H1 (cell line): ENCODE results near the gene ST6GALNAC3. TPM values are rescaled to one million over a fixed set of nuclear protein-coding genes. Genes with fewer than 3 reads are reported as not detected.

Experiments used
- CTCF ChIA-PET: fragments of 300-600 bp; sonication (Branson Sonifier 250); formaldehyde crosslinking; loops from one replicate; lab custom pipeline; 2021; ENCODE audit not compliant: partially characterized antibody; lab: Charles Lee
- POLR2A ChIA-PET: fragments of 300-600 bp; sonication (Branson Sonifier 250); formaldehyde crosslinking; loops from one replicate; lab custom pipeline; 2021; ENCODE audit warnings: inconsistent platforms; ENCODE audit not compliant: partially characterized antibody; lab: Charles Lee
- DNase-seq, 2 experiments: peaks; one replicate each; pipeline versions ENCODE4 v3.0.0 to v3.0.0-alpha.2; 2010 to 2022; ENCODE audit warnings: low spot score in 2 of 2, low read depth in 1 of 2, mixed read lengths in 1 of 2
- FAIRE-seq: peaks from 2 replicates; lab custom pipeline; 2011; peaks lifted over from hg19 to GRCh38; lab: Jason Lieb, UNC
- H2AFZ ChIP-seq: 2 replicates; pipeline ENCODE4 v1.8.1; 2012; ENCODE audit warnings: low read length, inconsistent platforms
- H2AK5ac ChIP-seq: 2 replicates; pipeline ENCODE4 v1.6.1; 2013; ENCODE audit warnings: low read depth, low read length
- H2BK120ac ChIP-seq: replicated peaks from 2 replicates; pipeline ENCODE3; 2013; ENCODE audit warnings: low read depth, low read length, inconsistent platforms
- H2BK12ac ChIP-seq: 2 replicates; pipeline ENCODE4 v1.6.1; 2013; ENCODE audit warnings: low read depth, low read length
- H2BK15ac ChIP-seq: 2 replicates; pipeline ENCODE4 v1.6.1; 2013; ENCODE audit warnings: low read length
- H2BK20ac ChIP-seq: 2 replicates; pipeline ENCODE4 v1.6.1; 2013; ENCODE audit warnings: low read length
- H2BK5ac ChIP-seq: 2 replicates; pipeline ENCODE4 v1.6.1; 2013; ENCODE audit warnings: low read depth, low read length
- H3K14ac ChIP-seq: 2 replicates; pipeline ENCODE4 v1.6.1; 2013; ENCODE audit warnings: inconsistent platforms; ENCODE audit not compliant: insufficient read length
- H3K18ac ChIP-seq: 2 replicates; pipeline ENCODE4 v1.6.1; 2013; ENCODE audit warnings: low read length; ENCODE audit errors: extremely low read depth
- H3K23ac ChIP-seq: 2 replicates; pipeline ENCODE4 v1.6.1; 2013; ENCODE audit warnings: inconsistent platforms; ENCODE audit not compliant: insufficient read length
- H3K23me2 ChIP-seq: 2 replicates; pipeline ENCODE4 v1.6.1; 2013; ENCODE audit warnings: low read depth, low read length
- H3K27ac ChIP-seq: 2 replicates; pipeline ENCODE4 v1.6.1; 2011; ENCODE audit warnings: low read depth, low read length, inconsistent platforms
- H3K27me3 ChIP-seq, 4 experiments: replicated peaks in 1 of 4; 1 replicate in 1 of 4; 2 replicates in 3 of 4; pipeline versions ENCODE4 v1.6.1 to v1.8.1; 2011 to 2013; ENCODE audit warnings: low read length in 3 of 4, mild to moderate bottlenecking in 3 of 4, inconsistent platforms in 2 of 4, mixed read lengths in 2 of 4, moderate library complexity in 1 of 4; ENCODE audit not compliant: control insufficient read depth in 3 of 4, insufficient read depth in 3 of 4; ENCODE audit errors: extremely low read depth in 1 of 4
- H3K36me3 ChIP-seq, 4 experiments: 2 replicates each; pipeline versions ENCODE4 v1.6.1 to v1.8.1; 2011 to 2013; ENCODE audit warnings: mild to moderate bottlenecking in 4 of 4, low read length in 3 of 4, moderate library complexity in 2 of 4, control low read depth in 1 of 4, inconsistent platforms in 1 of 4; ENCODE audit not compliant: insufficient read depth in 4 of 4, control insufficient read depth in 2 of 4
- H3K4ac ChIP-seq: replicated peaks from 2 replicates; pipeline ENCODE3; 2013; ENCODE audit warnings: low read length, low read depth, mixed read lengths, inconsistent platforms; ENCODE audit not compliant: insufficient read length
- H3K4me1 ChIP-seq, 4 experiments: replicated peaks in 1 of 4; 1 replicate in 1 of 4; 2 replicates in 3 of 4; pipeline versions ENCODE4 v1.6.1 to v1.8.1; 2011 to 2013; ENCODE audit warnings: low read length in 3 of 4, inconsistent platforms in 2 of 4, mixed read lengths in 1 of 4; ENCODE audit not compliant: insufficient read depth in 4 of 4, control insufficient read depth in 3 of 4
- H3K4me2 ChIP-seq, 2 experiments: 2 replicates each; pipeline versions ENCODE4 v1.6.1 to v1.8.1; 2011 to 2013; ENCODE audit warnings: low read depth in 2 of 2, low read length in 2 of 2, control low read depth in 1 of 2, inconsistent platforms in 1 of 2, mild to moderate bottlenecking in 1 of 2; ENCODE audit not compliant: insufficient read depth in 1 of 2
- H3K4me3 ChIP-seq, 4 experiments: fragments of 200-600, 300-600 bp in 1 of 4; sonication (generic), shearing (Covaris generic), sonication (Bioruptor Twin) in 1 of 4; 2 replicates each; pipeline versions ENCODE4 v1.5.1 to v1.8.1; 2011 to 2016; ENCODE audit warnings: low read length in 4 of 4, low read depth in 3 of 4, control low read depth in 2 of 4, inconsistent platforms in 2 of 4, mild to moderate bottlenecking in 2 of 4, mixed read lengths in 1 of 4, moderate library complexity in 1 of 4; ENCODE audit not compliant: insufficient read depth in 2 of 4; ENCODE audit errors: extremely low read depth in 1 of 4
- H3K56ac ChIP-seq: replicated peaks from 2 replicates; pipeline ENCODE3; 2013; ENCODE audit warnings: low read depth, mild to moderate bottlenecking, mixed read lengths, low read length, inconsistent platforms; ENCODE audit not compliant: insufficient read length
- H3K79me1 ChIP-seq: 2 replicates; pipeline ENCODE4 v1.6.1; 2013; ENCODE audit warnings: low read depth, low read length, control low read depth
- H3K79me2 ChIP-seq, 2 experiments: 2 replicates each; pipeline versions ENCODE4 v1.6.1 to v1.8.1; 2012 to 2013; ENCODE audit warnings: low read length in 2 of 2, mild to moderate bottlenecking in 2 of 2, inconsistent platforms in 1 of 2; ENCODE audit not compliant: insufficient read depth in 2 of 2, control insufficient read depth in 1 of 2
- H3K9ac ChIP-seq, 4 experiments: replicated peaks in 1 of 4; 1 replicate in 1 of 4; 2 replicates in 3 of 4; pipeline versions ENCODE4 v1.6.1 to v1.8.1; 2011 to 2013; ENCODE audit warnings: low read depth in 3 of 4, low read length in 3 of 4, control low read depth in 2 of 4, mild to moderate bottlenecking in 2 of 4, moderate library complexity in 2 of 4, inconsistent platforms in 1 of 4; ENCODE audit errors: extremely low read depth in 1 of 4
- H3K9me3 ChIP-seq, 2 experiments: 2 replicates each; pipeline versions ENCODE4 v1.6.1 to v1.8.1; 2012 to 2013; ENCODE audit warnings: mild to moderate bottlenecking in 2 of 2, moderate library complexity in 2 of 2, control low read depth in 1 of 2, inconsistent platforms in 1 of 2, low read depth in 1 of 2, low read length in 1 of 2, mixed read lengths in 1 of 2; ENCODE audit not compliant: insufficient read depth in 2 of 2
- H4K20me1 ChIP-seq, 2 experiments: replicated peaks in 1 of 2; 2 replicates each; pipeline versions ENCODE3 to v1.8.1; 2011 to 2013; ENCODE audit warnings: inconsistent platforms in 2 of 2, low read length in 2 of 2, mild to moderate bottlenecking in 1 of 2; ENCODE audit not compliant: insufficient read depth in 2 of 2, control insufficient read depth in 1 of 2
- H4K5ac ChIP-seq: 2 replicates; pipeline ENCODE4 v1.6.1; 2013; ENCODE audit warnings: low read length, low read depth, mixed read lengths, inconsistent platforms; ENCODE audit not compliant: insufficient read length
- H4K8ac ChIP-seq: 2 replicates; pipeline ENCODE4 v1.8.0; 2013; ENCODE audit warnings: mild to moderate bottlenecking, moderate library complexity, low read length, inconsistent platforms; ENCODE audit not compliant: insufficient read depth; ENCODE audit errors: extremely low read depth
- H4K91ac ChIP-seq: replicated peaks from 2 replicates; pipeline ENCODE3; 2013; ENCODE audit warnings: low read length, mixed read lengths, inconsistent platforms; ENCODE audit not compliant: insufficient read length
- BCL11A ChIP-seq, 2 experiments: IDR thresholded peaks; one replicate each; pipeline ENCODE4 v1.6.1; 2011; ENCODE audit warnings: low read depth in 2 of 2, low read length in 2 of 2, mild to moderate bottlenecking in 2 of 2
- CEBPB ChIP-seq: IDR thresholded peaks from 2 replicates; pipeline ENCODE4 v1.6.1; 2012; ENCODE audit warnings: low read depth, low read length
- CHD2 ChIP-seq: IDR thresholded peaks from 2 replicates; pipeline ENCODE4 v1.6.1; 2012; ENCODE audit warnings: low read length, improper control_type of control experiment
- E2F6 ChIP-seq: IDR thresholded peaks from 2 replicates; pipeline ENCODE4 v1.6.1; 2012; ENCODE audit warnings: inconsistent platforms
- POLR2A ChIP-seq, 2 experiments: IDR thresholded peaks; 1 replicate in 1 of 2; 2 replicates in 1 of 2; pipeline ENCODE4 v1.6.1; 2011; ENCODE audit warnings: low read depth in 2 of 2, low read length in 2 of 2, mild to moderate bottlenecking in 2 of 2; ENCODE audit errors: control extremely low read depth in 1 of 2
- SP2 ChIP-seq: IDR thresholded peaks from 2 replicates; pipeline ENCODE4 v1.6.1; 2012; ENCODE audit warnings: mild to moderate bottlenecking, low read length, inconsistent platforms
- YY1 ChIP-seq: IDR thresholded peaks from 2 replicates; pipeline ENCODE4 v1.6.1; 2011; ENCODE audit warnings: low read depth, mild to moderate bottlenecking, low read length
- WGBS, 2 experiments: shearing (Covaris generic) in 1 of 2; methylation state at CpG; one replicate each; pipeline versions ENCODE4 v1.1.6 to v1.1.7; 2013 to 2015; ENCODE audit warnings: low lambda C conversion rate in 2 of 2, mixed read lengths in 2 of 2, inconsistent platforms in 1 of 2, low coverage in 1 of 2, missing lambda C conversion rate in 1 of 2; ENCODE audit not compliant: insufficient replicate concordance in 2 of 2, insufficient coverage in 1 of 2, insufficient read length in 1 of 2; ENCODE audit errors: extremely low coverage in 1 of 2, missing lambda C conversion rate in 1 of 2; 5-methylcytosine and 5-hydroxymethylcytosine counted together
- polyA plus RNA-seq, 7 experiments: library from polyadenylated mRNA; depleted of rRNA in 3 of 7; stranded (reverse) in 5 of 7; unstranded in 2 of 7; fragments of >200 nt in 5 of 7; fragments of 200-250 nt in 2 of 7; gene quantifications; 1 replicate in 5 of 7; 2 replicates in 1 of 7; 4 replicates in 1 of 7; pipeline versions ENCODE4 v1.2.1 to v1.2.3, GENCODE V29; 2011 to 2013; ENCODE audit warnings: missing spikeins in 2 of 7, mixed read lengths in 2 of 7
- total RNA-seq: library from RNA; stranded (reverse); fragmentation: NEBNext Ultra II Directional; extraction: Animal tissue kit (Norgen Biotek cat#: 25700); gene quantifications from 2 replicates; pipeline ENCODE4 v1.2.1, GENCODE V29; 2021

Gene ST6GALNAC3
- total and polyA plus RNA-seq, 2 of the 8 experiments (the other 6 are each of a cell fraction or from before 2014, with no cell fraction given): 4.9 to 19.0 TPM

- Histone ChIP-seq H3K4me1 (peaks cover 0 to 3% (median 0%) of the 10 kb centered on the region in 4 experiments; a peak in 2 of 7 replicates), H2BK12ac (no peak overlapping the region), H2AK5ac (no peak overlapping the region), H4K8ac (no peak overlapping the region), H3K4me3 (no peak overlapping the region), H3K9ac (no peak overlapping the region), H3K9me3 (no peaks in the 10 kb centered on the region), H2BK20ac (no peak overlapping the region), H3K79me2 (no peaks in the 10 kb centered on the region; a peak in 1 of 4 replicates), H3K23ac (no peak overlapping the region), H3K56ac (no peak overlapping the region), H2BK15ac (no peak overlapping the region), H3K36me3 (no peaks in the 10 kb centered on the region), H4K20me1 (no peaks in the 10 kb centered on the region), H3K4ac (no peak overlapping the region), H2BK5ac (no peak overlapping the region), H3K18ac (no peak overlapping the region), H3K23me2 (no peaks in the 10 kb centered on the region), H4K5ac (no peak overlapping the region), H3K27me3 (no peaks in the 10 kb centered on the region), H2BK120ac (no peak overlapping the region), H4K91ac (no peak overlapping the region), H3K27ac (no peak overlapping the region), H2AFZ (no peak overlapping the region), H3K4me2 (no peak overlapping the region), H3K79me1 (no peaks in the 10 kb centered on the region), H3K14ac (no peak overlapping the region)
- POLR2A ChIA-PET: no interaction called here
- FAIRE-seq: no peak
- WGBS, 2 experiments: 93% methylated on average over 2 of the region's 2 CpGs; no CpG with 5 or more reads in 1 of the 2 experiments
- TF ChIP-seq BCL11A (IDR thresholded peaks at IDR 0.05; ENCODE audit: low read depth in 2 of 2, low read length in 2 of 2) (no peak), POLR2A (IDR thresholded peaks at IDR 0.05; ENCODE audit: control extremely low read depth in 1 of 2, low read depth in 2 of 2, low read length in 2 of 2) (peak in 1 of 2 experiments; percentile 4; a peak in 1 of 3 replicates), E2F6 (no peak), YY1 (peak; percentile 62), SP2 (no peak), CEBPB (peak; percentile 66), CHD2 (no peak)
- DNase-seq: no peak
- CTCF ChIA-PET: interaction anchor here (0.6 to 3.6 kb wide), 2 partner anchors 12 to 19 kb away, joined by 3 to 14 read pairs; no protein-coding TSS in a partner anchor
These were observed 59.4 kb downstream of the ST6GALNAC3 start for GRCh38 chr1:76133977-76134376.
